Spleen (tissue), 7 donors: ENCODE measurements around the gene ORMDL2.

Experiments
- POLR2A ChIP-seq, 3 donors: fragments of 450-650 bp; IDR thresholded peaks; one replicate each; pipeline ENCODE4 v1.5.1; 2017; ENCODE audit warnings: antibody characterized with exemption in 3 of 3, mild to moderate bottlenecking in 1 of 3
- POLR2AphosphoS5 ChIP-seq, 3 donors: sonication (generic); formaldehyde crosslinking; IDR thresholded peaks; one replicate each; pipeline ENCODE4 v1.5.1; 2017; ENCODE audit warnings: antibody characterized with exemption in 3 of 3
- TF ChIP-seq, protein P1 (sequence below), 11 experiments: fragments of 200-600 bp in 7 of 11; fragments of 450-650 bp in 4 of 11; sonication (generic) in 4 of 11; IDR thresholded peaks in 8 of 11; conservative IDR thresholded peaks in 3 of 11; 1 replicate in 7 of 11; 2 replicates in 4 of 11; pipeline versions ENCODE4 v1.4.0 to v1.8.0; 2016 to 2021; ENCODE audit warnings: antibody characterized with exemption in 11 of 11, inconsistent platforms in 4 of 11, mild to moderate bottlenecking in 1 of 11
- donor health status: DM: no; HTN: no; CAD: no; lungs with moderate emphysema.
- donor health status: DM: no; HTN: no; CAD: no.
- donor health status: DM: no; HTN: no; CAD: no.

DNA sequence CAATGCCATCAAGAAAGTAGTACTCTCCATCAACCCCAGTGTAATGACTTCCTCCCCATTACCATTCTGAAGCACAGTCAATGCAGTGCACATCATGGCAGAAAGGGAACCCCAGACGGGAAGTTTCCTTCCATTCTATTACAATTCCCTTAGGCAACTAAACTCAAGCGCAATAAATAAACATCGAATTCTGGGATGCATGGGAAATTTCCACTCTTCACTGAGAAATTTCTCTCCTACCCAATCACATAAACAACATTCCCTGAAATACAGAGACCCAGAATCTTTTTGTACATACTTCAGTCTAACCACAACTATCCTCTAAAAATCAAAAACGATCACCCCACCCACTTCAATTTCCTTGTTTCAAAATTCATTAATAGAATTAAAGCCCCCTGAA is 20.3 kb upstream of the ORMDL2 start:
- TF ChIP-seq, protein P1, sequence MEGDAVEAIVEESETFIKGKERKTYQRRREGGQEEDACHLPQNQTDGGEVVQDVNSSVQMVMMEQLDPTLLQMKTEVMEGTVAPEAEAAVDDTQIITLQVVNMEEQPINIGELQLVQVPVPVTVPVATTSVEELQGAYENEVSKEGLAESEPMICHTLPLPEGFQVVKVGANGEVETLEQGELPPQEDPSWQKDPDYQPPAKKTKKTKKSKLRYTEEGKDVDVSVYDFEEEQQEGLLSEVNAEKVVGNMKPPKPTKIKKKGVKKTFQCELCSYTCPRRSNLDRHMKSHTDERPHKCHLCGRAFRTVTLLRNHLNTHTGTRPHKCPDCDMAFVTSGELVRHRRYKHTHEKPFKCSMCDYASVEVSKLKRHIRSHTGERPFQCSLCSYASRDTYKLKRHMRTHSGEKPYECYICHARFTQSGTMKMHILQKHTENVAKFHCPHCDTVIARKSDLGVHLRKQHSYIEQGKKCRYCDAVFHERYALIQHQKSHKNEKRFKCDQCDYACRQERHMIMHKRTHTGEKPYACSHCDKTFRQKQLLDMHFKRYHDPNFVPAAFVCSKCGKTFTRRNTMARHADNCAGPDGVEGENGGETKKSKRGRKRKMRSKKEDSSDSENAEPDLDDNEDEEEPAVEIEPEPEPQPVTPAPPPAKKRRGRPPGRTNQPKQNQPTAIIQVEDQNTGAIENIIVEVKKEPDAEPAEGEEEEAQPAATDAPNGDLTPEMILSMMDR (IDR thresholded peaks at IDR 0.05 in 8 of 11, conservative IDR thresholded peaks at IDR 0.05 in 3 of 11) = no peak
- TF ChIP-seq POLR2A (IDR thresholded peaks at IDR 0.05) = no peak
- TF ChIP-seq POLR2AphosphoS5 (IDR thresholded peaks at IDR 0.05) = no peak
